HCT116 (cell line): ENCODE results near the gene MBNL2. TPM values are rescaled to one million over a fixed set of nuclear protein-coding genes. Genes with fewer than 3 reads are reported as not detected.

Source experiments
- ATAC-seq: fragments of 200-7000 bp; cut with Tn5 transposase; 2 replicates; pipeline ENCODE4 v1.9.1; 2020; ENCODE audit warnings: mild to moderate bottlenecking, moderate library complexity
- BruUV-seq: library from RNA; stranded (reverse); fragments of 400-500 nt; replicated peaks from 2 replicates; lab custom pipeline; 2021; lab: Mats Ljungman, UMichigan
- CTCF ChIA-PET: fragments of 300-600 bp; sonication (Branson Sonifier 250); formaldehyde crosslinking; loops from one replicate; lab custom pipeline; 2021; ENCODE audit warnings: antibody characterized with exemption; lab: Charles Lee
- POLR2A ChIA-PET: fragments of 300-600, 350-600 bp; sonication (Branson Sonifier 250); formaldehyde crosslinking; loops from one replicate; lab custom pipeline; 2021; ENCODE audit warnings: antibody characterized with exemption; lab: Charles Lee
- RAD21 ChIA-PET, 2 experiments: fragments of 300-600 bp; sonication (Branson Sonifier 250); formaldehyde crosslinking; loops; one replicate each; lab custom pipeline; 2023; ENCODE audit warnings: low total read pairs in 2 of 2; ENCODE audit not compliant: uncharacterized antibody in 2 of 2, unreplicated experiment in 2 of 2, low non-redundant PET in 1 of 2; lab: Charles Lee
- DNase-seq: peaks from one replicate; pipeline ENCODE4 v3.0.0-alpha.2; 2010; ENCODE audit warnings: low read depth, low spot score
- H2AFZ ChIP-seq: fragments of 200-600 bp; shearing (Covaris generic), sonication (generic); 2 replicates; pipeline ENCODE4 v1.6.1; 2017; ENCODE audit warnings: low read depth, mixed run types, mixed read lengths, antibody characterized with exemption, low read length; ENCODE audit not compliant: poor library complexity, severe bottlenecking
- H3K27ac ChIP-seq: 2 replicates; pipeline ENCODE4 v1.5.1; 2012; ENCODE audit warnings: low read depth, low read length
- H3K27me3 ChIP-seq: fragments of 200-600 bp; sonication (generic); 2 replicates; pipeline ENCODE4 v1.6.1; 2016; ENCODE audit warnings: mixed run types, low read length, mixed read lengths; ENCODE audit not compliant: insufficient read depth
- H3K36me3 ChIP-seq, 2 experiments: fragments of 200-500 bp in 1 of 2; fragments of 200-600 bp in 1 of 2; sonication (Bioruptor generic) in 1 of 2; sonication (generic) in 1 of 2; 2 replicates each; pipeline versions ENCODE4 v1.5.1 to v1.6.1; 2014 to 2016; ENCODE audit warnings: low read length in 2 of 2, inconsistent platforms in 1 of 2, mixed read lengths in 1 of 2, mixed run types in 1 of 2; ENCODE audit not compliant: insufficient read depth in 2 of 2, control insufficient read depth in 1 of 2
- H3K4me1 ChIP-seq, 2 experiments: fragments of 200-600 bp in 1 of 2; sonication (generic) in 1 of 2; 2 replicates each; pipeline versions ENCODE4 v1.5.1 to v1.6.1; 2012 to 2017; ENCODE audit warnings: low read length in 2 of 2, inconsistent platforms in 1 of 2, mild to moderate bottlenecking in 1 of 2, mixed read lengths in 1 of 2, mixed run types in 1 of 2, moderate library complexity in 1 of 2; ENCODE audit not compliant: insufficient read depth in 2 of 2, control insufficient read depth in 1 of 2
- H3K4me2 ChIP-seq: fragments of 200-600 bp; sonication (generic); 2 replicates; pipeline ENCODE4 v1.6.1; 2017; ENCODE audit warnings: mixed run types, low read length, mixed read lengths
- H3K4me3 ChIP-seq, 2 experiments: fragments of 200-600 bp in 1 of 2; sonication (generic) in 1 of 2; replicated peaks in 1 of 2; 2 replicates each; pipeline ENCODE4 v1.5.1; 2011 to 2016; ENCODE audit warnings: low read length in 2 of 2, control low read depth in 1 of 2, low read depth in 1 of 2, mild to moderate bottlenecking in 1 of 2, mixed read lengths in 1 of 2, mixed run types in 1 of 2
- H3K79me2 ChIP-seq: fragments of 200-600 bp; sonication (generic); 2 replicates; pipeline ENCODE4 v1.6.1; 2017; ENCODE audit warnings: mild to moderate bottlenecking, mixed run types, low read length, moderate library complexity, mixed read lengths; ENCODE audit not compliant: insufficient read depth
- H3K9ac ChIP-seq: fragments of 200-600 bp; sonication (generic); 2 replicates; pipeline ENCODE4 v1.6.1; 2016; ENCODE audit warnings: low read length, mixed read lengths
- H3K9me2 ChIP-seq: fragments of 200-600 bp; sonication (generic), shearing (Covaris generic); 2 replicates; pipeline ENCODE4 v1.6.1; 2017; ENCODE audit warnings: mixed run types, mild to moderate bottlenecking, moderate library complexity; ENCODE audit not compliant: insufficient read depth
- H3K9me3 ChIP-seq, 2 experiments: fragments of 200-500 bp in 1 of 2; fragments of 200-600 bp in 1 of 2; sonication (Bioruptor generic) in 1 of 2; sonication (generic) in 1 of 2; 2 replicates each; pipeline ENCODE4 v1.6.1; 2014 to 2017; ENCODE audit warnings: low read length in 2 of 2, mixed read lengths in 2 of 2, inconsistent platforms in 1 of 2, low read depth in 1 of 2, mild to moderate bottlenecking in 1 of 2, mixed run types in 1 of 2, moderate library complexity in 1 of 2; ENCODE audit not compliant: control insufficient read depth in 1 of 2, insufficient read depth in 1 of 2
- H4K20me1 ChIP-seq: fragments of 200-600 bp; sonication (generic), shearing (Covaris generic); 2 replicates; pipeline ENCODE4 v1.6.1; 2017; ENCODE audit warnings: mixed run types, mild to moderate bottlenecking, moderate library complexity; ENCODE audit not compliant: insufficient read depth
- CBX3 ChIP-seq: IDR thresholded peaks from 2 replicates; pipeline ENCODE4 v1.6.1; 2012; ENCODE audit warnings: low read depth
- EZH2 ChIP-seq: fragments of 200-600 bp; sonication (generic); IDR thresholded peaks from 2 replicates; pipeline ENCODE4 v1.6.1; 2017; ENCODE audit warnings: antibody characterized with exemption, mixed run types
- EZH2phosphoT487 ChIP-seq: fragments of 200-600 bp; IDR thresholded peaks from 2 replicates; pipeline ENCODE4 v1.6.1; 2018; ENCODE audit warnings: antibody characterized with exemption, borderline replicate concordance
- FOSL1 ChIP-seq: IDR thresholded peaks from 2 replicates; pipeline ENCODE4 v1.6.1; 2012; ENCODE audit warnings: low read depth
- POLR2AphosphoS5 ChIP-seq: IDR thresholded peaks from 2 replicates; pipeline ENCODE4 v1.6.1; 2011; ENCODE audit warnings: mild to moderate bottlenecking, low read depth, low read length, moderate library complexity
- RAD21 ChIP-seq: IDR thresholded peaks from 2 replicates; pipeline ENCODE4 v1.6.1; 2012; ENCODE audit warnings: low read depth, mild to moderate bottlenecking
- SP1 ChIP-seq: IDR thresholded peaks from 2 replicates; pipeline ENCODE4 v1.6.1; 2012; ENCODE audit warnings: low read depth
- ZNF274 ChIP-seq: fragments of 200-500 bp; sonication (Bioruptor generic); IDR thresholded peaks from 2 replicates; pipeline ENCODE4 v1.6.1; 2014; ENCODE audit warnings: mild to moderate bottlenecking, low read depth, low read length, inconsistent platforms
- intact Hi-C: fragments of 100-400 bp; cut with micrococcal nuclease; formaldehyde crosslinking; loops from 2 replicates; pipeline ENCODE4 v1.10.0; 2022
- total RNA-seq: library from RNA; stranded (reverse); gene quantifications from one replicate; pipeline ENCODE4 v1.2.1, GENCODE V29; 2021; ENCODE audit not compliant: unreplicated experiment
- TF ChIP-seq, protein P1 (sequence below), 3 experiments: fragments of 200-600 bp in 1 of 3; sonication (generic) in 1 of 3; IDR thresholded peaks in 2 of 3; conservative IDR thresholded peaks in 1 of 3; 2 replicates each; pipeline ENCODE4 v1.5.1; 2012 to 2017; ENCODE audit warnings: low read depth in 2 of 3, low read length in 2 of 3, antibody characterized with exemption in 1 of 3, borderline replicate concordance in 1 of 3, control low read depth in 1 of 3, mild to moderate bottlenecking in 1 of 3, mixed read lengths in 1 of 3, mixed run types in 1 of 3, moderate library complexity in 1 of 3; ENCODE audit not compliant: insufficient read depth in 1 of 3

Gene MBNL2
- total RNA-seq, 1 experiment from 2014 or later = 73.9 TPM

DNA sequence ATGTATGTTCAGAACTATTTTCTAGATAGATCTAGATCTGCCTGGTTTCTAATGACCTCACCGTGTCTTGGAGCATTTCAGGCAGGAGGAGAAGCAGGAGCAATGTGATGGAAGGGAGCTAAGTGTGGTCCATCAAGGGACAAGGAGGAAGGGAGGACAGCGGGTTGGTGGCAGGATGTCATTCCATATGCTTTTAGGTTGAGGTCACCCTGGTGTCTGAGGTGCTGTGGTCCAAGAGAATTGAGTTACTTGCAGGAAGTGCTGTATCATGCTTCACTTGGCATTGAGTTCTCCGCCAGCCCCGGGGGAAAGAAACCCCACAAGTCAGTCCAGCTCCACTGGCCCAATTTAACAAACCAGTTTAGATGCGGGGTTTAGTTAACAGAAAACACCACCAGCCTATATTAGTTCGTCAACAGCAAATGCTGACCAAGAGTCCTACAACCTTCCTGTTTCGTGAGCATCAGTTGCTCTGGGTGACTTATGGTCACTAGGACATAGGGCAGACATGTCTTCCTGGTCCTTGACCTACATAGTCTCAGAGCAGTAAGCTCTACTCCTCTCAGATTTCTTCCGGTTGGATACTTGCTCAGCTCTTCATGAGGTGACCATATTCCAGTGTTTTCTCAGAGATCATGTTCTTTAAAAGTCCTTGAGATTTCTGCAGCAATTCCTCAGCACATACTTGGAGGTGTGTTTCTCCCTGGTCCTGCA lies 79.4 kb downstream of the MBNL2 start:
- TF ChIP-seq EZH2phosphoT487 (no peak), FOSL1 (no peak), CBX3 (no peak), RAD21 (no peak), EZH2 (no peak), POLR2AphosphoS5 (no peak), ZNF274 (no peak), SP1 (no peak)
- TF ChIP-seq, protein P1, sequence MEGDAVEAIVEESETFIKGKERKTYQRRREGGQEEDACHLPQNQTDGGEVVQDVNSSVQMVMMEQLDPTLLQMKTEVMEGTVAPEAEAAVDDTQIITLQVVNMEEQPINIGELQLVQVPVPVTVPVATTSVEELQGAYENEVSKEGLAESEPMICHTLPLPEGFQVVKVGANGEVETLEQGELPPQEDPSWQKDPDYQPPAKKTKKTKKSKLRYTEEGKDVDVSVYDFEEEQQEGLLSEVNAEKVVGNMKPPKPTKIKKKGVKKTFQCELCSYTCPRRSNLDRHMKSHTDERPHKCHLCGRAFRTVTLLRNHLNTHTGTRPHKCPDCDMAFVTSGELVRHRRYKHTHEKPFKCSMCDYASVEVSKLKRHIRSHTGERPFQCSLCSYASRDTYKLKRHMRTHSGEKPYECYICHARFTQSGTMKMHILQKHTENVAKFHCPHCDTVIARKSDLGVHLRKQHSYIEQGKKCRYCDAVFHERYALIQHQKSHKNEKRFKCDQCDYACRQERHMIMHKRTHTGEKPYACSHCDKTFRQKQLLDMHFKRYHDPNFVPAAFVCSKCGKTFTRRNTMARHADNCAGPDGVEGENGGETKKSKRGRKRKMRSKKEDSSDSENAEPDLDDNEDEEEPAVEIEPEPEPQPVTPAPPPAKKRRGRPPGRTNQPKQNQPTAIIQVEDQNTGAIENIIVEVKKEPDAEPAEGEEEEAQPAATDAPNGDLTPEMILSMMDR (IDR thresholded peaks at IDR 0.05 in 2 of 3, conservative IDR thresholded peaks at IDR 0.05 in 1 of 3; ENCODE audit: borderline replicate concordance in 1 of 3, insufficient read depth in 1 of 3, low read depth in 2 of 3, low read length in 2 of 3) = no peak
- peaks cover 22 to 27% of the 10 kb centered on the region in 2 experiments for H3K4me1 ChIP-seq
- CTCF ChIA-PET = no interaction called here
- no peaks in the 10 kb centered on the region for H4K20me1 ChIP-seq
- H3K79me2 ChIP-seq = peaks cover 17% of the 10 kb centered on the region
- no peak overlapping the region for H3K4me2 ChIP-seq
- POLR2A ChIA-PET = no interaction called here
- H3K9me3 ChIP-seq = no peaks in the 10 kb centered on the region
- BruUV-seq = no TSS peak
- H3K36me3 ChIP-seq = no peaks in the 10 kb centered on the region
- H3K4me3 ChIP-seq = no peak overlapping the region
- H3K27ac ChIP-seq = no peak overlapping the region
- no peaks in the 10 kb centered on the region for H3K27me3 ChIP-seq
- RAD21 ChIA-PET = no interaction called here
- no peaks in the 10 kb centered on the region for H3K9me2 ChIP-seq
- ATAC-seq (no peak), DNase-seq (no peak)
- intact Hi-C loops = no loop called here
- H2AFZ ChIP-seq = no peak overlapping the region
- no peak overlapping the region for H3K9ac ChIP-seq
